Kidney epithelial cell (primary cell): ENCODE results near the gene CYP4V2. TPM values are rescaled to one million over a fixed set of nuclear protein-coding genes. Genes with fewer than 3 reads are reported as not detected.
A peak's percentile ranks its signal among the peaks of the same experiment; 100 is the strongest.

Source experiments
- DNase-seq: peaks from one replicate; pipeline ENCODE4 v3.0.0-alpha.2; 2010; ENCODE audit warnings: low read depth
- H3K27me3 ChIP-seq: 2 replicates; pipeline ENCODE4 v1.6.0; 2011; ENCODE audit warnings: low read length; ENCODE audit not compliant: control insufficient read depth, insufficient read depth
- H3K36me3 ChIP-seq: 2 replicates; pipeline ENCODE4 v1.5.1; 2011; ENCODE audit warnings: low read length; ENCODE audit not compliant: control insufficient read depth, insufficient read depth
- H3K4me3 ChIP-seq: 2 replicates; pipeline ENCODE4 v1.5.1; 2011; ENCODE audit warnings: low read depth, mild to moderate bottlenecking, control low read depth, low read length
- CTCF ChIP-seq: IDR thresholded peaks from 2 replicates; pipeline ENCODE4 v1.5.1; 2011; ENCODE audit warnings: mild to moderate bottlenecking, moderate library complexity, low read length, control low read depth, inconsistent platforms; ENCODE audit not compliant: insufficient read depth, poor library complexity, severe bottlenecking
- total RNA-seq: library from RNA; depleted of rRNA; stranded (reverse); fragments of >200 nt; gene quantifications from 2 replicates; pipeline ENCODE4 v1.2.3, GENCODE V29; 2015

CYP4V2 gene
- total RNA-seq, 1 donor from 2014 or later, result 30.2 TPM

GRCh38 chr4:186149872-186150271 is 41.5 kb upstream of the CYP4V2 start:
- peak; percentile 57 for TF ChIP-seq CTCF
- Histone ChIP-seq H3K4me3 (no peak overlapping the region), H3K27me3 (no peaks in the 10 kb centered on the region), H3K36me3 (peaks cover 1% of the 10 kb centered on the region)
- no peak for DNase-seq

GRCh38 chr4:186150926-186151325 is 40.4 kb upstream of the CYP4V2 start:
- DNase-seq, result no peak
- Histone ChIP-seq H3K4me3 (no peak overlapping the region), H3K27me3 (no peaks in the 10 kb centered on the region), H3K36me3 (peaks cover 1% of the 10 kb centered on the region)
- no peak for TF ChIP-seq CTCF

GRCh38 chr4:186151499-186151898 is 39.9 kb upstream of the CYP4V2 start:
- Histone ChIP-seq H3K4me3 (no peak overlapping the region), H3K27me3 (no peaks in the 10 kb centered on the region), H3K36me3 (peaks cover 1% of the 10 kb centered on the region)
- DNase-seq, result no peak
- TF ChIP-seq CTCF, result no peak

GRCh38 chr4:186158021-186158813 is 33.1 kb upstream of the CYP4V2 start:
- no peak for TF ChIP-seq CTCF

GRCh38 chr4:186158966-186159365 is 32.4 kb upstream of the CYP4V2 start:
- DNase-seq, result no peak
- no peak overlapping the region for H3K4me3 ChIP-seq
- H3K27me3 ChIP-seq, result no peaks in the 10 kb centered on the region
- H3K36me3 ChIP-seq, result peaks cover 3% of the 10 kb centered on the region
- TF ChIP-seq CTCF, result no peak

More at GRCh38 chr4:186158021-186158813, 33.1 kb upstream of the CYP4V2 start:
- Histone ChIP-seq H3K36me3 (peaks cover 3% of the 10 kb centered on the region), H3K4me3 (no peak overlapping the region), H3K27me3 (no peaks in the 10 kb centered on the region)
- DNase-seq, result no peak

- H3K4me3 ChIP-seq, result no peak overlapping the region
- H3K27me3 ChIP-seq, result no peaks in the 10 kb centered on the region
- no peak for DNase-seq
- peaks cover 3% of the 10 kb centered on the region for H3K36me3 ChIP-seq
- TF ChIP-seq CTCF, result no peak
These were observed 31.8 kb upstream of the CYP4V2 start for GRCh38 chr4:186159613-186160012.
